MCF 10A (cell line): ENCODE results near the gene ZNF605. TPM values are rescaled to one million over a fixed set of nuclear protein-coding genes. Genes with fewer than 3 reads are reported as not detected.

ENCODE experiments used
- BruUV-seq: library from RNA; stranded (reverse); fragments of 400-500 nt; replicated peaks from 2 replicates; lab custom pipeline; 2021; lab: Mats Ljungman, UMichigan
- CTCF ChIA-PET: fragments of 300-600 bp; sonication (Branson Sonifier 250); formaldehyde crosslinking; extraction: SDS; loops from one replicate; lab custom pipeline; 2021; ENCODE audit warnings: antibody characterized with exemption, inconsistent platforms; lab: Yijun Ruan, JAX
- POLR2A ChIA-PET: fragments of 300-600, 350-650 bp; sonication (Branson Sonifier 250); formaldehyde crosslinking; extraction: SDS; loops from one replicate; lab custom pipeline; 2020; ENCODE audit warnings: antibody characterized with exemption, inconsistent platforms; lab: Yijun Ruan, JAX
- DNase-seq: peaks from one replicate; pipeline ENCODE4 v3.0.0-alpha.2; 2018; ENCODE audit not compliant: unreplicated experiment
- H3K27ac Mint-ChIP-seq: one replicate; pipeline ENCODE4 v1.8.0; 2022; ENCODE audit warnings: mild to moderate bottlenecking, low read depth, mixed read lengths; ENCODE audit not compliant: unreplicated experiment
- H3K27me3 Mint-ChIP-seq: one replicate; pipeline ENCODE4 v1.8.0; 2022; ENCODE audit warnings: mixed read lengths; ENCODE audit not compliant: insufficient read depth, unreplicated experiment
- H3K36me3 Mint-ChIP-seq: one replicate; pipeline ENCODE4 v1.8.0; 2022; ENCODE audit warnings: mild to moderate bottlenecking, moderate library complexity, mixed read lengths; ENCODE audit not compliant: insufficient read depth, unreplicated experiment
- H3K4me1 Mint-ChIP-seq: one replicate; pipeline ENCODE4 v1.8.0; 2022; ENCODE audit warnings: mixed read lengths; ENCODE audit not compliant: insufficient read depth, unreplicated experiment
- H3K4me3 Mint-ChIP-seq: one replicate; pipeline ENCODE4 v1.8.0; 2022; ENCODE audit warnings: mild to moderate bottlenecking, moderate library complexity, mixed read lengths; ENCODE audit not compliant: unreplicated experiment
- H3K9me3 Mint-ChIP-seq: one replicate; pipeline ENCODE4 v1.8.0; 2022; ENCODE audit warnings: mixed read lengths; ENCODE audit not compliant: unreplicated experiment
- intact Hi-C: fragments of 100-400 bp; cut with micrococcal nuclease; formaldehyde crosslinking; loops from 2 replicates; pipeline ENCODE4 v1.14.1; 2022
- total RNA-seq: library from RNA; stranded (reverse); gene quantifications from 2 replicates; pipeline ENCODE4 v1.2.3, GENCODE V29; 2022
- TF ChIP-seq, protein P1 (sequence below): fragments of 200-600 bp; IDR thresholded peaks from one replicate; pipeline ENCODE4 v1.8.0; 2022; ENCODE audit warnings: antibody characterized with exemption, mild to moderate bottlenecking; ENCODE audit not compliant: unreplicated experiment

ZNF605 gene
- total RNA-seq, 1 experiment from 2014 or later = 12.0 TPM

DNA sequence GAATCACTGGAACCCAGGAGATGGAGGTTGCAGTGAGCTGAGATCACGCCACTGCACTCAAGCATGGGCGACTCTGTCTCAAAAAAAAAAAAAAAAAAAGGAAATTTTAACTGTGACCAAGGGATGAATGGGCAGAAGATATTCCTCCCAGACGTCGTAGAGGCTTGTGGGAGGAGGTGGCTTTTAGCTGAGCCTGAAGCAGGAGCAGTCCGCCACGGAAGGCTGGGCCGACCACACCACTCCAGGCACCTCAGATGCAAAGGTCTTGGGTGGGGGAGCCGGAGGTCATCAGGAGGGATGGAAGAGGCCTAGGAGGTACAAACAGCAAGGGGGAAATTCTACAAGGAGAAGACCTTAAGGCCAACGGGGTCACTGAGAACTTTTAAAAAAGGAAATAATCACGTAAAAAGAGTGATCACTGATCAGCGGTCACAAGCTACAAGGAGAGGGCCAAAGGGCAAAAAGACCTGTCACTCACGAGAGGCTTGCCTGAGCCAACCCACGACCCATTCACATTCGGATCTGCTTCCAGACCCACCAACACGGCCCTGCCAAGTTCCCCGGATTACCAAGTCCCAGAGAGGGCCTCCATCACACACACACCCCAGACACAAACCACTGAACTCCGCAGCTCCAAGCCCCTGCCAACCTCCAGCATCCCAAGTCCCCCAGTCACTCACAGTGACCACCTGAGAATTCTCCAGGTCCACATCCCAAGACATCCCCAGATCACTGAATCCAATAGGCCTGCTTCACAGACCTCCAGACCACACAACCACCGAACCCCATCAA is 3.5 kb downstream of the ZNF605 start:
- Mint-ChIP-seq H3K4me1 (peaks cover 10% of the 10 kb centered on the region), H3K27me3 (no peaks in the 10 kb centered on the region), H3K36me3 (peaks cover 25% of the 10 kb centered on the region), H3K4me3 (no peak overlapping the region), H3K27ac (no peak overlapping the region), H3K9me3 (peaks cover 9% of the 10 kb centered on the region)
- no peak for DNase-seq
- POLR2A ChIA-PET = no interaction called here
- BruUV-seq = no TSS peak
- TF ChIP-seq, protein P1, sequence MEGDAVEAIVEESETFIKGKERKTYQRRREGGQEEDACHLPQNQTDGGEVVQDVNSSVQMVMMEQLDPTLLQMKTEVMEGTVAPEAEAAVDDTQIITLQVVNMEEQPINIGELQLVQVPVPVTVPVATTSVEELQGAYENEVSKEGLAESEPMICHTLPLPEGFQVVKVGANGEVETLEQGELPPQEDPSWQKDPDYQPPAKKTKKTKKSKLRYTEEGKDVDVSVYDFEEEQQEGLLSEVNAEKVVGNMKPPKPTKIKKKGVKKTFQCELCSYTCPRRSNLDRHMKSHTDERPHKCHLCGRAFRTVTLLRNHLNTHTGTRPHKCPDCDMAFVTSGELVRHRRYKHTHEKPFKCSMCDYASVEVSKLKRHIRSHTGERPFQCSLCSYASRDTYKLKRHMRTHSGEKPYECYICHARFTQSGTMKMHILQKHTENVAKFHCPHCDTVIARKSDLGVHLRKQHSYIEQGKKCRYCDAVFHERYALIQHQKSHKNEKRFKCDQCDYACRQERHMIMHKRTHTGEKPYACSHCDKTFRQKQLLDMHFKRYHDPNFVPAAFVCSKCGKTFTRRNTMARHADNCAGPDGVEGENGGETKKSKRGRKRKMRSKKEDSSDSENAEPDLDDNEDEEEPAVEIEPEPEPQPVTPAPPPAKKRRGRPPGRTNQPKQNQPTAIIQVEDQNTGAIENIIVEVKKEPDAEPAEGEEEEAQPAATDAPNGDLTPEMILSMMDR = no peak
- intact Hi-C loops = no loop called here
- CTCF ChIA-PET = no interaction called here

DNA sequence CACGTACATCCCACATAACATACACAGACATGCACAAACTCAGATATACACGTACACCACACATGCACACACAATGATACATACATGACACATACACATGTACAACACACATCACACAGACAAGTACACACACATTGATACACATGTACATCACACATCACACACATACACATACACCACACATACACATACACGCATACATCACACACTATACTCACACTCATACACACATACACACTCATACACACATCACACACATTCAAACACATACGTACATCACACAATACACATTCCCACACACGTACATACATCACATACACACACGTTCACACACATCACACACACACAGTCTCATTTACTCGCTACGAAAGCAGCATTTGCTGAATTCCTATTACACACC is 4.5 kb downstream of the ZNF605 start:
- intact Hi-C loops = no loop called here
- DNase-seq = no peak
- no TSS peak for BruUV-seq
- Mint-ChIP-seq H3K4me1 (peaks cover 10% of the 10 kb centered on the region), H3K36me3 (peaks cover 31% of the 10 kb centered on the region), H3K9me3 (peaks cover 9% of the 10 kb centered on the region), H3K27me3 (no peaks in the 10 kb centered on the region), H3K27ac (no peak overlapping the region), H3K4me3 (no peak overlapping the region)
- ChIA-PET POLR2A (no interaction called here), CTCF (no interaction called here)
- TF ChIP-seq, protein P1 = no peak

DNA sequence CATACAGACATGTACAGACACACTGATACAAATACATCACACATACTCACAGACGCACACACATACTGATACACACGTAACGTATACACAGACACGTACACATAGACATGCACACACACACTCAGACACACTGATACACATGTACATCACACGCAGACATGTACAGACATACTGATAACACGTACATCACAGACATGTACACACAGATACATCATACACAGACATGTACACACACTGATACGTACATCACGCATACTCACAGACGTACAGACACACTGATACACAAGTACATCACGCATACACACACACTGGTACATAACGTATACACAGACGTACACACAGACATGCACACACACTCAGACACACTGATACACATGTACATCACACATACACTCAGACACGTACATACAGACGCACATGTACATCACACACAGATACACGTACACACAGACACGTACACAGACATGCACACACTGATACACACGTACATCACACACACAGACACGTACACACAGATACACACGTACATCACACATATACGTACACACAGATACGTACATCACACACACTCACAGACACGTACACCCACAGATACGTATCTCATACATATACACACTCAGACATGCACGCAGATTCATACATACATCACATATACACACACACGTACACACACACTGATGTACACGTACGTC is 5.1 kb downstream of the ZNF605 start:
- no peak overlapping the region for H3K27ac Mint-ChIP-seq
- CTCF ChIA-PET = no interaction called here
- H3K4me3 Mint-ChIP-seq = no peak overlapping the region
- TF ChIP-seq, protein P1 = no peak
- H3K27me3 Mint-ChIP-seq = no peaks in the 10 kb centered on the region
- peaks cover 14% of the 10 kb centered on the region for H3K9me3 Mint-ChIP-seq
- intact Hi-C loops = no loop called here
- peaks cover 35% of the 10 kb centered on the region for H3K36me3 Mint-ChIP-seq
- no peak for DNase-seq
- BruUV-seq = no TSS peak
- peaks cover 10% of the 10 kb centered on the region for H3K4me1 Mint-ChIP-seq
- POLR2A ChIA-PET = no interaction called here

DNA sequence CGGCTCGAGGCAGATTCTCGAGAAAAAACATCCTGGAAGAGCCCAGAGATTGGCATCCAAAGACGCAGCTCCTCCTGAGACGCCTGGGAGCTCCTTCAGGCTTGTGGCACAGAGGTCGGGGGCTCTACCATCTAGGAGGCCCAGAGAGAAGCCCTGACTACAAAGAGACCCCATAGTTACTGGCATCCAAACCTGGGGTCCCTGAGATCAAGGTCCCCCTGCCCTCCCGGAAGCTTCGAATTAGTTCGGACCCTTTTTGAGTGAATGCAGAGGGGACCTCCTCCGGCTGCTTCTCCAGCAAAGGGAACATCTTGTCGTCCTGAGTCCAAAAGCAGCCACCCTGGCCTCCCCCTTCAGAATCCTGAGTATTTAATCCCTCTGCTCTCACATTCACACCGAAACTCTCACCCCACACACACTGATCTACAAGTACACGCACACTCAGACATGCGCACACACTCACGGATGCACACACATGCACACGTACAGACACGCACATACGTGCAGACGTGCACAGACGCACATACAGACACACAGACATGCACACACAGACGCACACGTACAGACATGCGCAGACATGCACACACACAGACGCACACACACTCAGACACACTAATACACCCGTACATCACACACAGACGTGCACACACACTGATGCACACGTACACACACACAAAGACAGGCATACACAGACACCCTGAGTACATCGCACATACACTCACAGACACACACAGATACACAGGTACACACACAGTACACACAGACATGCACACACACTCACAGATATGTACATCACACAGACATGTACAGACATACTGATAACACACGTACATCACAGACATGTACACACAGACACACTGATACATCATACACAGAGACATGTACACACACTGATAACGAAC is 5.9 kb downstream of the ZNF605 start:
- Mint-ChIP-seq H3K9me3 (peaks cover 22% of the 10 kb centered on the region), H3K4me1 (peaks cover 8% of the 10 kb centered on the region), H3K27me3 (no peaks in the 10 kb centered on the region), H3K27ac (no peak overlapping the region), H3K36me3 (peaks cover 43% of the 10 kb centered on the region), H3K4me3 (no peak overlapping the region)
- BruUV-seq = no TSS peak
- ChIA-PET POLR2A (no interaction called here), CTCF (no interaction called here)
- TF ChIP-seq, protein P1 = no peak
- intact Hi-C loops = no loop called here
- no peak for DNase-seq
